Endodermal cell (in vitro differentiated cells): ENCODE data around the gene MYH6. TPM values are rescaled to one million over a fixed set of nuclear protein-coding genes. Genes with fewer than 3 reads are reported as not detected.

Experiments used
- DNase-seq: peaks from one replicate; pipeline ENCODE4 v3.0.0-alpha.2; 2017
- H3K27ac ChIP-seq: 2 replicates; pipeline ENCODE4 v1.5.1; 2013; ENCODE audit warnings: mild to moderate bottlenecking, low read depth, low read length, moderate library complexity
- H3K27me3 ChIP-seq: 2 replicates; pipeline ENCODE4 v1.6.1; 2013; ENCODE audit warnings: mild to moderate bottlenecking, low read length, moderate library complexity; ENCODE audit not compliant: insufficient read depth, control insufficient read depth, poor library complexity, severe bottlenecking
- H3K36me3 ChIP-seq: 2 replicates; pipeline ENCODE4 v1.7.0; 2013; ENCODE audit warnings: mild to moderate bottlenecking, low read length, moderate library complexity; ENCODE audit not compliant: control insufficient read depth, insufficient read depth
- H3K4me1 ChIP-seq: one replicate; pipeline ENCODE4 v1.7.0; 2013; ENCODE audit warnings: low read length; ENCODE audit not compliant: control insufficient read depth, insufficient read depth
- H3K4me3 ChIP-seq: 2 replicates; pipeline ENCODE4 v1.5.1; 2013; ENCODE audit warnings: mild to moderate bottlenecking, low read length, moderate library complexity
- H3K9ac ChIP-seq: 2 replicates; pipeline ENCODE4 v1.6.1; 2013; ENCODE audit warnings: mild to moderate bottlenecking, low read length, moderate library complexity; ENCODE audit not compliant: poor library complexity, severe bottlenecking; ENCODE audit errors: extremely low read depth
- H3K9me3 ChIP-seq: 2 replicates; pipeline ENCODE4 v1.6.1; 2013; ENCODE audit warnings: mild to moderate bottlenecking, low read length, moderate library complexity; ENCODE audit not compliant: control insufficient read depth
- H3K27ac Mint-ChIP-seq: 2 replicates; pipeline ENCODE4 v1.8.0; 2020; ENCODE audit warnings: mixed read lengths
- H3K27me3 Mint-ChIP-seq: 2 replicates; pipeline ENCODE4 v1.8.0; 2021; ENCODE audit warnings: mild to moderate bottlenecking, mixed read lengths; ENCODE audit not compliant: insufficient read depth
- H3K36me3 Mint-ChIP-seq: 2 replicates; pipeline ENCODE4 v1.8.0; 2020; ENCODE audit warnings: low read depth, mixed read lengths
- H3K4me1 Mint-ChIP-seq: 2 replicates; pipeline ENCODE4 v1.8.0; 2020; ENCODE audit warnings: mixed read lengths
- H3K4me3 Mint-ChIP-seq: 2 replicates; pipeline ENCODE4 v1.8.0; 2020; ENCODE audit warnings: mild to moderate bottlenecking, moderate library complexity, mixed read lengths
- H3K9me3 Mint-ChIP-seq: 2 replicates; pipeline ENCODE4 v1.8.0; 2020; ENCODE audit warnings: mild to moderate bottlenecking, mixed read lengths
- WGBS, 2 experiments: methylation state at CpG; one replicate each; pipeline versions ENCODE4 v1.1.5 to v1.1.7; 2013; ENCODE audit warnings: missing lambda C conversion rate in 2 of 2, mixed read lengths in 1 of 2; ENCODE audit not compliant: insufficient coverage in 1 of 2, insufficient read length in 1 of 2; 5-methylcytosine and 5-hydroxymethylcytosine counted together
- total RNA-seq, 2 donors: library from RNA; stranded (reverse); fragmentation: NEBNext Ultra II Directional in 1 of 2; extraction: Animal tissue kit (Norgen Biotek cat#: 25700) in 1 of 2; gene quantifications; 2 replicates in 1 of 2; 3 replicates in 1 of 2; pipeline ENCODE4 v1.2.1, GENCODE V29; 2021
- TF ChIP-seq, protein P1 (sequence below): fragments of 200-600 bp; sonication (generic); conservative IDR thresholded peaks from 2 replicates; pipeline ENCODE4 v1.5.0; 2021; ENCODE audit warnings: antibody characterized with exemption, mild to moderate bottlenecking

Gene MYH6
- total RNA-seq, 2 donors from 2014 or later = not detected

DNA sequence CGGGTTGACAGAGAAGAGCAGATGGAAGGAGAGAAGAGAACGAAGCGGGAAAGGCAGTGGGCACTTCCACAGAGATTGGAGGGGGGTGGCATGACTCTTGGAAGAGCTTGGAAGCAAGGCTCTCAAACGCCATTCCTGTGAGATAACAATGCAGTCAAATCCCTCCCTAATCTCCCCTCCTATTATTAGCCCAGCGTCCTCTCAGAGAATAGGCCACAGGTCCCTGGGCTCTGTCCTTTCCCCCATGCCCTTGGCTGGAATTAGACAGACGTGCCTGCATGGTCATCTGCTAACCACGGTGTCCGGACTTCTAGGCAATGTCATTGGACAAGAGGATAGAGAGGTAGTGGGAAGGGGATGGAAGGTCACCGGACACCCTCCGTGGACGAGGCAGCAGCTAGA, 35.3 kb upstream of the MYH6 start:
- H3K4me3 Mint-ChIP-seq = peak overlapping the region; percentile 12
- peaks cover 24% of the 10 kb centered on the region for H3K4me1 Mint-ChIP-seq
- TF ChIP-seq, protein P1, sequence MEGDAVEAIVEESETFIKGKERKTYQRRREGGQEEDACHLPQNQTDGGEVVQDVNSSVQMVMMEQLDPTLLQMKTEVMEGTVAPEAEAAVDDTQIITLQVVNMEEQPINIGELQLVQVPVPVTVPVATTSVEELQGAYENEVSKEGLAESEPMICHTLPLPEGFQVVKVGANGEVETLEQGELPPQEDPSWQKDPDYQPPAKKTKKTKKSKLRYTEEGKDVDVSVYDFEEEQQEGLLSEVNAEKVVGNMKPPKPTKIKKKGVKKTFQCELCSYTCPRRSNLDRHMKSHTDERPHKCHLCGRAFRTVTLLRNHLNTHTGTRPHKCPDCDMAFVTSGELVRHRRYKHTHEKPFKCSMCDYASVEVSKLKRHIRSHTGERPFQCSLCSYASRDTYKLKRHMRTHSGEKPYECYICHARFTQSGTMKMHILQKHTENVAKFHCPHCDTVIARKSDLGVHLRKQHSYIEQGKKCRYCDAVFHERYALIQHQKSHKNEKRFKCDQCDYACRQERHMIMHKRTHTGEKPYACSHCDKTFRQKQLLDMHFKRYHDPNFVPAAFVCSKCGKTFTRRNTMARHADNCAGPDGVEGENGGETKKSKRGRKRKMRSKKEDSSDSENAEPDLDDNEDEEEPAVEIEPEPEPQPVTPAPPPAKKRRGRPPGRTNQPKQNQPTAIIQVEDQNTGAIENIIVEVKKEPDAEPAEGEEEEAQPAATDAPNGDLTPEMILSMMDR = no peak
- no peak overlapping the region for H3K27ac ChIP-seq
- DNase-seq = no peak
- H3K9me3 Mint-ChIP-seq = no peaks in the 10 kb centered on the region
- no peaks in the 10 kb centered on the region for H3K9me3 ChIP-seq
- peaks cover 12% of the 10 kb centered on the region for H3K27me3 Mint-ChIP-seq
- H3K36me3 Mint-ChIP-seq = no peaks in the 10 kb centered on the region
- no peak overlapping the region for H3K9ac ChIP-seq
- no peaks in the 10 kb centered on the region for H3K36me3 ChIP-seq
- H3K27me3 ChIP-seq = no peaks in the 10 kb centered on the region
- H3K4me1 ChIP-seq = peaks cover 13% of the 10 kb centered on the region
- H3K27ac Mint-ChIP-seq = peak overlapping the region; percentile 68
- 75 to 80% methylated on average over 4 to 11 of the region's 11 CpGs for WGBS, 2 experiments
- H3K4me3 ChIP-seq = peak overlapping the region; percentile 11

DNA sequence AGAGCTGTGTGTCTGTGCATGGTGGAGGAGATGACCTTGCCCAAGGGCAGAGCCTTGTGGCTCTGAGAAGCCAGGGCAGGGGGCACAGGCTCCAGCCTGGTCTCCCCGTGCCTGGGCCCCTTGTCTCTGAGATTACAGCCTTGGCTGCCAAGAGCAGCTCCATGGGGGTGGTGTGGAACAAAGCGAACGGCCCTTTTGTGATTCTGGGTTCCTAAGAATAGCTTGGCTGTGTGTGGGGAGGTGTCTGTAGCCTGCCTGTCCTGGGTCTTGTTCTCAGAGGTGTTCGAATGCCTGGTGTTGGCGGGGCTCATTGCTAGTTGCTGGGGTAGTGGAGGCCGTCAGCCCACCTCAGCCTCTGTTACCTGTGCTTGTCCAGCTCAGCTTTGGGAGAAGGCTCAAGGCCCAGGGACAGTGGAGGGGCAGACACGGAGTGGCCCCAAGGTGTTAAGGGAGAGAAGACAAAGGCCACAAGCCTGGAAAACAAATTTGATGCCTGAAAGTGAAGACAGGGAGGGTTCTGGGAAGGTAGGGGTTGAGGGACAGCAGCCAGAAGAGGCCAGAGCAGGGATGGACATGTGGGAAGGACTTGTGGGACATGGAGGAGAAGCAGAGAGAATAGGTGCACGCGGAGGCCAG, 34.8 kb upstream of the MYH6 start:
- H3K27ac Mint-ChIP-seq = peak overlapping the region; percentile 68
- Histone ChIP-seq H3K27me3 (no peaks in the 10 kb centered on the region), H3K9me3 (no peaks in the 10 kb centered on the region), H3K9ac (no peak overlapping the region), H3K36me3 (no peaks in the 10 kb centered on the region), H3K27ac (peak overlapping the region; percentile 27), H3K4me3 (peak overlapping the region; percentile 11), H3K4me1 (peaks cover 13% of the 10 kb centered on the region)
- TF ChIP-seq, protein P1 = no peak
- peaks cover 12% of the 10 kb centered on the region for H3K27me3 Mint-ChIP-seq
- 80 to 93% methylated on average over 3 to 9 of the region's 9 CpGs for WGBS, 2 experiments
- no peaks in the 10 kb centered on the region for H3K9me3 Mint-ChIP-seq
- no peaks in the 10 kb centered on the region for H3K36me3 Mint-ChIP-seq
- no peak for DNase-seq
- peaks cover 29% of the 10 kb centered on the region for H3K4me1 Mint-ChIP-seq
- peak overlapping the region; percentile 12 for H3K4me3 Mint-ChIP-seq

DNA sequence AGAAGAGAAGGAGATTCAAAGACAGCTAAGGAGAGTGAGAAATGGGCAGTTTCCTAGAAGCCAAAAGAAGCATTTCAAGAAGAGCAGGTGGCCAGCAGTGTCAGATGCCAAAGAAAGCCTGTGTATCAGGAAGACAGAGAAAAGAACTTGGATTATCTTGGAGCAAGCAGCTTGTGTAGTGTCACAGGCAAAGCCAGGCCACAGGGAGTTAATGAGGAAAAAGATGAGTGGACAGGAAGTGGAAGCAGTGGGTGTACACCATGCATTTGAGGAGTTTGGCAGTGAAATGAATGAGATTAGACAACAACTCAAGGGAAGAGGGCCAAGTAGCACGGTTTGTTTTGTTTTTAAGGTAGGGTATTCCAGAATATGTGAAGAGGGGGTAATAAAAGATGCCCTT, 33.0 kb upstream of the MYH6 start:
- Mint-ChIP-seq H3K9me3 (no peaks in the 10 kb centered on the region), H3K4me3 (no peak overlapping the region), H3K27ac (no peak overlapping the region), H3K36me3 (no peaks in the 10 kb centered on the region), H3K27me3 (peaks cover 12% of the 10 kb centered on the region), H3K4me1 (peaks cover 32% of the 10 kb centered on the region)
- H3K9ac ChIP-seq = no peak overlapping the region
- TF ChIP-seq, protein P1 = no peak
- DNase-seq = no peak
- H3K4me3 ChIP-seq = no peak overlapping the region
- WGBS, 2 experiments = 95 to 100% methylated on average over 1 of the region's 1 CpG
- no peaks in the 10 kb centered on the region for H3K27me3 ChIP-seq
- H3K9me3 ChIP-seq = no peaks in the 10 kb centered on the region
- H3K27ac ChIP-seq = no peak overlapping the region
- no peaks in the 10 kb centered on the region for H3K36me3 ChIP-seq
- peaks cover 28% of the 10 kb centered on the region for H3K4me1 ChIP-seq
